Esophagus (tissue), 2 donors: ENCODE results near the gene ZFP1. TPM values are rescaled to one million over a fixed set of nuclear protein-coding genes. Genes with fewer than 3 reads are reported as not detected.

Source experiments
- H3K27ac ChIP-seq, 2 donors: one replicate each; pipeline ENCODE4 v1.5.1; 2013; ENCODE audit warnings: low read depth in 2 of 2, mild to moderate bottlenecking in 2 of 2, inconsistent platforms in 1 of 2, low read length in 1 of 2, moderate library complexity in 1 of 2
- H3K27me3 ChIP-seq, 2 donors: one replicate each; pipeline ENCODE4 v1.6.1; 2013; ENCODE audit warnings: low read length in 2 of 2, control low read depth in 1 of 2, mild to moderate bottlenecking in 1 of 2; ENCODE audit not compliant: insufficient read depth in 2 of 2, control insufficient read depth in 1 of 2
- H3K36me3 ChIP-seq, 2 donors: one replicate each; pipeline ENCODE4 v1.6.1; 2013; ENCODE audit warnings: low read length in 1 of 2; ENCODE audit not compliant: control insufficient read depth in 2 of 2, insufficient read depth in 2 of 2
- H3K4me1 ChIP-seq, 2 donors: one replicate each; pipeline ENCODE4 v1.6.1; 2013; ENCODE audit warnings: low read length in 1 of 2; ENCODE audit not compliant: control insufficient read depth in 2 of 2, insufficient read depth in 2 of 2
- H3K4me3 ChIP-seq, 2 donors: one replicate each; pipeline ENCODE4 v1.5.1; 2013; ENCODE audit warnings: low read length in 2 of 2, mild to moderate bottlenecking in 2 of 2, low read depth in 1 of 2, moderate library complexity in 1 of 2
- H3K9me3 ChIP-seq, 2 donors: one replicate each; pipeline ENCODE4 v1.6.1; 2013; ENCODE audit warnings: mild to moderate bottlenecking in 2 of 2, low read depth in 1 of 2, low read length in 1 of 2, moderate library complexity in 1 of 2; ENCODE audit not compliant: control insufficient read depth in 2 of 2, insufficient read depth in 1 of 2
- WGBS, 2 donors: extraction: QIAGEN DNeasy Blood & Tissue Kit; methylation state at CpG; one replicate each; pipeline ENCODE4 v1.1.7; 2013; 5-methylcytosine and 5-hydroxymethylcytosine counted together
- polyA plus RNA-seq, 2 donors: library from polyadenylated mRNA; stranded (reverse); fragments of 200-250 nt; gene quantifications; one replicate each; pipeline ENCODE4 v1.2.3, GENCODE V29; 2013
- donor health status: healthy with polysubstance abuse.
- donor health status: Bipolar disorder and iron deficiency.

The ZFP1 gene
- polyA plus RNA-seq, 2 donors, result 2.5 TPM

- no peaks in the 10 kb centered on the region for H3K4me1 ChIP-seq
- H3K36me3 ChIP-seq, result no peaks in the 10 kb centered on the region
- H3K4me3 ChIP-seq, result no peak overlapping the region
- peaks cover under 1 to 2% of the 10 kb centered on the region in 2 donors for H3K9me3 ChIP-seq
- H3K27me3 ChIP-seq, result no peaks in the 10 kb centered on the region
- WGBS, 2 donors, result 35 to 43% methylated on average over 3 of the region's 3 CpGs
- no peak overlapping the region for H3K27ac ChIP-seq
Observed at GRCh38 chr16:75181630-75182029, 33.3 kb downstream of the ZFP1 start.

GRCh38 chr16:75188832-75189477, 40.6 kb downstream of the ZFP1 start:
- H3K27me3 ChIP-seq, result no peaks in the 10 kb centered on the region
- WGBS, 2 donors, result 83 to 87% methylated on average over 14 of the region's 14 CpGs
- H3K9me3 ChIP-seq, result peaks cover 0 to 2% of the 10 kb centered on the region in 2 donors
- H3K4me3 ChIP-seq, result no peak overlapping the region
- peaks cover 0 to 4% of the 10 kb centered on the region in 2 donors for H3K4me1 ChIP-seq
- no peaks in the 10 kb centered on the region for H3K36me3 ChIP-seq
- H3K27ac ChIP-seq, result no peak overlapping the region

GRCh38 chr16:75189638-75190245, 41.4 kb downstream of the ZFP1 start:
- Histone ChIP-seq H3K4me3 (no peak overlapping the region), H3K27ac (no peak overlapping the region), H3K9me3 (peaks cover 0 to 2% of the 10 kb centered on the region in 2 donors), H3K27me3 (no peaks in the 10 kb centered on the region), H3K4me1 (peaks cover 0 to 4% of the 10 kb centered on the region in 2 donors), H3K36me3 (no peaks in the 10 kb centered on the region)
- WGBS, 2 donors, result 80 to 87% methylated on average over 8 of the region's 8 CpGs

GRCh38 chr16:75192606-75193264, 44.4 kb downstream of the ZFP1 start:
- Histone ChIP-seq H3K36me3 (no peaks in the 10 kb centered on the region), H3K27me3 (no peaks in the 10 kb centered on the region), H3K27ac (no peak overlapping the region), H3K4me1 (peaks cover 0 to 4% of the 10 kb centered on the region in 2 donors), H3K4me3 (no peak overlapping the region), H3K9me3 (no peaks in the 10 kb centered on the region)
- 55 to 69% methylated on average over 21 of the region's 21 CpGs for WGBS, 2 donors

GRCh38 chr16:75193265-75193650, 44.9 kb downstream of the ZFP1 start:
- H3K27me3 ChIP-seq, result no peaks in the 10 kb centered on the region
- H3K9me3 ChIP-seq, result no peaks in the 10 kb centered on the region
- H3K36me3 ChIP-seq, result no peaks in the 10 kb centered on the region
- no peak overlapping the region for H3K4me3 ChIP-seq
- H3K4me1 ChIP-seq, result peaks cover 0 to 4% of the 10 kb centered on the region in 2 donors
- 57 to 70% methylated on average over 4 of the region's 4 CpGs for WGBS, 2 donors
- H3K27ac ChIP-seq, result no peak overlapping the region

GRCh38 chr16:75193730-75194444, 45.6 kb downstream of the ZFP1 start:
- H3K4me1 ChIP-seq, result peaks cover 0 to 4% of the 10 kb centered on the region in 2 donors
- H3K9me3 ChIP-seq, result no peaks in the 10 kb centered on the region
- H3K4me3 ChIP-seq, result no peak overlapping the region
- 79 to 87% methylated on average over 10 of the region's 10 CpGs for WGBS, 2 donors
- no peaks in the 10 kb centered on the region for H3K27me3 ChIP-seq
- H3K36me3 ChIP-seq, result no peaks in the 10 kb centered on the region
- no peak overlapping the region for H3K27ac ChIP-seq

GRCh38 chr16:75195811-75196790, 47.8 kb downstream of the ZFP1 start:
- H3K4me1 ChIP-seq, result peaks cover 0 to 4% of the 10 kb centered on the region in 2 donors
- WGBS, 2 donors, result 84 to 85% methylated on average over 24 of the region's 24 CpGs
- H3K36me3 ChIP-seq, result no peaks in the 10 kb centered on the region

GRCh38 chr16:75196836-75197235, 48.5 kb downstream of the ZFP1 start:
- peaks cover 0 to 4% of the 10 kb centered on the region in 2 donors for H3K4me1 ChIP-seq
- no peaks in the 10 kb centered on the region for H3K36me3 ChIP-seq
- no peaks in the 10 kb centered on the region for H3K9me3 ChIP-seq
- 73 to 78% methylated on average over 9 of the region's 9 CpGs for WGBS, 2 donors
- H3K27me3 ChIP-seq, result no peaks in the 10 kb centered on the region
- no peak overlapping the region for H3K27ac ChIP-seq
- H3K4me3 ChIP-seq, result no peak overlapping the region

More at GRCh38 chr16:75195811-75196790, 47.8 kb downstream of the ZFP1 start:
- Histone ChIP-seq H3K4me3 (no peak overlapping the region), H3K27ac (no peak overlapping the region), H3K9me3 (no peaks in the 10 kb centered on the region), H3K27me3 (no peaks in the 10 kb centered on the region)
